ENCODE results near the gene TP53BP2.
"Not testable (repeated sequence)": the region's sequence is repeated elsewhere in the genome, so short reads cannot be mapped to it uniquely, and the experiment has no call there.

DNA sequence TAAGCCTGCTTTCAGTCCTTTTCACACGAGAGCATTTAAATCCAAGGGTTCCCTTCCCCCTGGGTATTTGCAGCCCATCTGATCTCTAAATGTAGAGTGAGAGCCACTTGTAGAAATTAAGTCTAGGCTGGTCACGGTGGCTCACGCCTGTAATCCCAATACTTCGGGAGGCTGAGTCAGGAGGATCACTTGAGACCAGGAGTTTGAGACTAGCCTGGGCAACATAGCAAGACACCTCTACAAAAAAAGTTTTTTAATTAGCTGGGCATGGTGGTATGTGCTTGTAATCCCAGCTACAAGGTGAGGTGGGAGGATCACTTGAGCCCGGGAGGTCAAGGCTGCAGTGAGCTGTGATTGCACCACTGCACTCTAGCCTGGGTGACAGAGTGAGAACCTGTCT is 109.1 kb downstream of the TP53BP2 start:
- TF ChIP-seq, protein P1, sequence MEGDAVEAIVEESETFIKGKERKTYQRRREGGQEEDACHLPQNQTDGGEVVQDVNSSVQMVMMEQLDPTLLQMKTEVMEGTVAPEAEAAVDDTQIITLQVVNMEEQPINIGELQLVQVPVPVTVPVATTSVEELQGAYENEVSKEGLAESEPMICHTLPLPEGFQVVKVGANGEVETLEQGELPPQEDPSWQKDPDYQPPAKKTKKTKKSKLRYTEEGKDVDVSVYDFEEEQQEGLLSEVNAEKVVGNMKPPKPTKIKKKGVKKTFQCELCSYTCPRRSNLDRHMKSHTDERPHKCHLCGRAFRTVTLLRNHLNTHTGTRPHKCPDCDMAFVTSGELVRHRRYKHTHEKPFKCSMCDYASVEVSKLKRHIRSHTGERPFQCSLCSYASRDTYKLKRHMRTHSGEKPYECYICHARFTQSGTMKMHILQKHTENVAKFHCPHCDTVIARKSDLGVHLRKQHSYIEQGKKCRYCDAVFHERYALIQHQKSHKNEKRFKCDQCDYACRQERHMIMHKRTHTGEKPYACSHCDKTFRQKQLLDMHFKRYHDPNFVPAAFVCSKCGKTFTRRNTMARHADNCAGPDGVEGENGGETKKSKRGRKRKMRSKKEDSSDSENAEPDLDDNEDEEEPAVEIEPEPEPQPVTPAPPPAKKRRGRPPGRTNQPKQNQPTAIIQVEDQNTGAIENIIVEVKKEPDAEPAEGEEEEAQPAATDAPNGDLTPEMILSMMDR (conservative IDR thresholded peaks at IDR 0.05), result not testable (repeated sequence)
- TF ChIP-seq ZFX (IDR thresholded peaks at IDR 0.05), result not testable (repeated sequence)

Measured in C4-2B (cell line).